ENCODE results near the gene IL36A.

Gene IL36A

GRCh38 chr2:113005030-113005509, at the start of gene IL36A:
Gene IL36A (plus strand): TSS chr2:113005459. CDS start chr2:113005872, 413 bp downstream.
- Histone ChIP-seq H3K9me3 (no peaks in the 10 kb centered on the region), H3K4me3 (ENCODE audit: low read depth in 1 of 2, low read length in 1 of 2) (no peak within 1 kb of the TSS), H3K4me1 (ENCODE audit: control insufficient read depth in 1 of 2, insufficient read depth in 1 of 2, low read depth in 1 of 2, low read length in 1 of 2) (no peaks in the 10 kb centered on the region), H3K36me3 (no peaks in the 10 kb centered on the region), H3K27me3 (peaks cover 3% of the 10 kb centered on the region), H3K27ac (no peak within 1 kb of the TSS)
- no peak for TF ChIP-seq CTCF (IDR thresholded peaks at IDR 0.05)

GRCh38 chr2:112957511-112957910, 47.7 kb upstream of the IL36A start:
- H3K4me1 ChIP-seq (ENCODE audit: control insufficient read depth in 1 of 2, insufficient read depth in 1 of 2, low read depth in 1 of 2, low read length in 1 of 2) = no peaks in the 10 kb centered on the region
- H3K36me3 ChIP-seq = no peaks in the 10 kb centered on the region
- no peak overlapping the region for H3K27ac ChIP-seq
- no peak for TF ChIP-seq CTCF (IDR thresholded peaks at IDR 0.05)
- H3K4me3 ChIP-seq (ENCODE audit: low read depth in 1 of 2, low read length in 1 of 2) = no peak overlapping the region
- no peaks in the 10 kb centered on the region for H3K27me3 ChIP-seq
- H3K9me3 ChIP-seq = no peaks in the 10 kb centered on the region

GRCh38 chr2:112958428-112959108, 46.7 kb upstream of the IL36A start:
- TF ChIP-seq CTCF (IDR thresholded peaks at IDR 0.05) = peak; percentile 48
- Histone ChIP-seq H3K4me1 (ENCODE audit: control insufficient read depth in 1 of 2, insufficient read depth in 1 of 2, low read depth in 1 of 2, low read length in 1 of 2) (no peaks in the 10 kb centered on the region), H3K27ac (no peak overlapping the region), H3K27me3 (no peaks in the 10 kb centered on the region), H3K9me3 (no peaks in the 10 kb centered on the region), H3K36me3 (no peaks in the 10 kb centered on the region), H3K4me3 (ENCODE audit: low read depth in 1 of 2, low read length in 1 of 2) (no peak overlapping the region)

- no peaks in the 10 kb centered on the region for H3K27me3 ChIP-seq
Observed at GRCh38 chr2:112959109-112959812, 46.0 kb upstream of the IL36A start.

GRCh38 chr2:112960230-112960825, 44.9 kb upstream of the IL36A start:
- TF ChIP-seq CTCF (IDR thresholded peaks at IDR 0.05) = no peak
- no peak overlapping the region for H3K4me3 ChIP-seq (ENCODE audit: low read depth in 1 of 2, low read length in 1 of 2)
- H3K27me3 ChIP-seq = no peaks in the 10 kb centered on the region
- no peak overlapping the region for H3K27ac ChIP-seq
- no peaks in the 10 kb centered on the region for H3K4me1 ChIP-seq (ENCODE audit: control insufficient read depth in 1 of 2, insufficient read depth in 1 of 2, low read depth in 1 of 2, low read length in 1 of 2)
- H3K36me3 ChIP-seq = no peaks in the 10 kb centered on the region
- no peaks in the 10 kb centered on the region for H3K9me3 ChIP-seq

More at GRCh38 chr2:112959109-112959812, 46.0 kb upstream of the IL36A start:
- no peak for TF ChIP-seq CTCF (IDR thresholded peaks at IDR 0.05)
- Histone ChIP-seq H3K9me3 (no peaks in the 10 kb centered on the region), H3K4me1 (ENCODE audit: control insufficient read depth in 1 of 2, insufficient read depth in 1 of 2, low read depth in 1 of 2, low read length in 1 of 2) (no peaks in the 10 kb centered on the region), H3K36me3 (no peaks in the 10 kb centered on the region), H3K4me3 (ENCODE audit: low read depth in 1 of 2, low read length in 1 of 2) (no peak overlapping the region), H3K27ac (no peak overlapping the region)

All from neutrophil (primary cell).